ENCODE results near the gene FAM234B.
"Not testable (repeated sequence)": the region's sequence is repeated elsewhere in the genome, so short reads cannot be mapped to it uniquely, and the experiment has no call there.

The FAM234B gene

GRCh38 chr12:13061377-13061776, 17.2 kb downstream of the FAM234B start:
- no peak for DNase-seq (ENCODE audit: low spot score)

- DNase-seq (ENCODE audit: low spot score), result peak; percentile 10
These were observed 18.5 kb downstream of the FAM234B start for GRCh38 chr12:13062669-13063068.

GRCh38 chr12:13066014-13066413, 21.8 kb downstream of the FAM234B start:
- no peak for DNase-seq (ENCODE audit: low spot score)

- no peak for DNase-seq (ENCODE audit: low spot score)
These were observed 22.3 kb downstream of the FAM234B start for GRCh38 chr12:13066459-13066858.

GRCh38 chr12:13067322-13067721, 23.1 kb downstream of the FAM234B start:
- DNase-seq (ENCODE audit: low spot score), result no peak

- DNase-seq (ENCODE audit: low spot score), result no peak
These were observed 25.2 kb downstream of the FAM234B start for GRCh38 chr12:13069380-13069779.

GRCh38 chr12:13071305-13072280, 27.4 kb downstream of the FAM234B start:
- no peak for DNase-seq (ENCODE audit: low spot score)

GRCh38 chr12:13073173-13073572, 29.0 kb downstream of the FAM234B start:
- no peak for DNase-seq (ENCODE audit: low spot score)

GRCh38 chr12:13074396-13075117, 30.4 kb downstream of the FAM234B start:
- DNase-seq (ENCODE audit: low spot score), result no peak

- DNase-seq (ENCODE audit: low spot score), result no peak
These were observed 30.9 kb downstream of the FAM234B start for GRCh38 chr12:13075118-13075480.

GRCh38 chr12:13075786-13076570, 31.8 kb downstream of the FAM234B start:
- DNase-seq (ENCODE audit: low spot score), result no peak

- DNase-seq (ENCODE audit: low spot score), result no peak
These were observed 35.3 kb downstream of the FAM234B start for GRCh38 chr12:13079440-13079906.

- DNase-seq (ENCODE audit: low spot score), result no peak
These were observed 36.1 kb downstream of the FAM234B start for GRCh38 chr12:13080266-13080665.

- no peak for DNase-seq (ENCODE audit: low spot score)
These were observed 38.7 kb downstream of the FAM234B start for GRCh38 chr12:13082861-13083260.

GRCh38 chr12:13083638-13084037, 39.5 kb downstream of the FAM234B start:
- not testable (repeated sequence) for DNase-seq (ENCODE audit: low spot score)

- DNase-seq (ENCODE audit: low spot score), result no peak
These were observed 40.9 kb downstream of the FAM234B start for GRCh38 chr12:13084898-13085640.

GRCh38 chr12:13085968-13086686, 41.9 kb downstream of the FAM234B start:
- DNase-seq (ENCODE audit: low spot score), result no peak

GRCh38 chr12:13087766-13088165, 43.6 kb downstream of the FAM234B start:
- DNase-seq (ENCODE audit: low spot score), result no peak

GRCh38 chr12:13088496-13088895, 44.3 kb downstream of the FAM234B start:
- DNase-seq (ENCODE audit: low spot score), result no peak

GRCh38 chr12:13090054-13090453, 45.9 kb downstream of the FAM234B start:
- no peak for DNase-seq (ENCODE audit: low spot score)

- no peak for DNase-seq (ENCODE audit: low spot score)
These were observed 47.7 kb downstream of the FAM234B start for GRCh38 chr12:13091832-13092231.
